Psoas muscle (tissue), 8 donors: ENCODE measurements around the gene FAM219B. TPM values are rescaled to one million over a fixed set of nuclear protein-coding genes. Genes with fewer than 3 reads are reported as not detected.

Source experiments
- ATAC-seq, 4 donors: fragments of 200-7000 bp; cut with Tn5 transposase; one replicate each; pipeline ENCODE4 v1.9.1; 2020; ENCODE audit warnings: moderate library complexity in 3 of 4, mild to moderate bottlenecking in 2 of 4
- DNase-seq, 2 donors: peaks; one replicate each; pipeline ENCODE4 v3.0.0-alpha.2; 2020
- H3K27ac ChIP-seq: fragments of 200-600 bp; one replicate; pipeline ENCODE4 v1.8.0; 2022
- H3K27me3 ChIP-seq, 3 donors: fragments of 200-600 bp in 1 of 3; one replicate each; pipeline versions ENCODE4 v1.6.1 to v1.8.0; 2013 to 2022; ENCODE audit warnings: low read length in 2 of 3, mild to moderate bottlenecking in 2 of 3, moderate library complexity in 1 of 3; ENCODE audit not compliant: insufficient read depth in 3 of 3
- H3K36me3 ChIP-seq, 2 donors: fragments of 200-600 bp in 1 of 2; one replicate each; pipeline versions ENCODE4 v1.6.1 to v1.8.0; 2013 to 2022; ENCODE audit warnings: low read depth in 1 of 2, mild to moderate bottlenecking in 1 of 2, moderate library complexity in 1 of 2; ENCODE audit not compliant: insufficient read depth in 1 of 2
- H3K4me1 ChIP-seq: fragments of 200-600 bp; one replicate; pipeline ENCODE4 v1.8.0; 2022
- H3K4me3 ChIP-seq: fragments of 200-600 bp; one replicate; pipeline ENCODE4 v1.8.0; 2022; ENCODE audit warnings: mild to moderate bottlenecking
- H3K9me3 ChIP-seq: fragments of 200-600 bp; one replicate; pipeline ENCODE4 v1.8.0; 2022
- WGBS, 3 donors: extraction: QIAGEN DNeasy Blood & Tissue Kit; methylation state at CpG; one replicate each; pipeline versions ENCODE4 v1.1.6 to v1.1.7; 2013; 5-methylcytosine and 5-hydroxymethylcytosine counted together
- intact Hi-C, 2 donors: fragments of 100-400 bp; cut with DNase I; formaldehyde crosslinking; loops; one replicate each; pipeline versions ENCODE4 v1.11.0 to v1.14.2; 2022
- polyA plus RNA-seq, 3 donors: library from polyadenylated mRNA; stranded (reverse); fragments of 200-250 nt; gene quantifications; one replicate each; pipeline ENCODE4 v1.2.3, GENCODE V29; 2013
- total RNA-seq, 4 donors: library from RNA; stranded (reverse); fragmentation: NEBNext Ultra II Directional in 2 of 4; extraction: Animal tissue kit (Norgen Biotek cat#: 25700) in 2 of 4; gene quantifications; one replicate each; pipeline versions ENCODE4 v1.2.1 to v1.2.4, GENCODE V29; 2021 to 2023
- TF ChIP-seq, protein P1 (sequence below): fragments of 200-600 bp; IDR thresholded peaks from one replicate; pipeline ENCODE4 v1.8.0; 2022; ENCODE audit warnings: antibody characterized with exemption
- donor health status: healthy with polysubstance abuse.
- donor health status: DM: no; HTN: no; CAD: no; lungs with moderate emphysema.
- donor health status: Bipolar disorder and iron deficiency.
- donor health status: healthy.
- donor health status: DM: yes; HTN: yes; CAD: no.
- donor health status: DM: no; HTN: no; CAD: no.
- donor health status: DM: no; HTN: no; CAD: no.
- donor health status: DM: yes; HTN: yes; CAD: no.

Gene FAM219B
- total and polyA plus RNA-seq, 7 donors, result 26.5 to 78.0 (median 48.4) TPM

DNA sequence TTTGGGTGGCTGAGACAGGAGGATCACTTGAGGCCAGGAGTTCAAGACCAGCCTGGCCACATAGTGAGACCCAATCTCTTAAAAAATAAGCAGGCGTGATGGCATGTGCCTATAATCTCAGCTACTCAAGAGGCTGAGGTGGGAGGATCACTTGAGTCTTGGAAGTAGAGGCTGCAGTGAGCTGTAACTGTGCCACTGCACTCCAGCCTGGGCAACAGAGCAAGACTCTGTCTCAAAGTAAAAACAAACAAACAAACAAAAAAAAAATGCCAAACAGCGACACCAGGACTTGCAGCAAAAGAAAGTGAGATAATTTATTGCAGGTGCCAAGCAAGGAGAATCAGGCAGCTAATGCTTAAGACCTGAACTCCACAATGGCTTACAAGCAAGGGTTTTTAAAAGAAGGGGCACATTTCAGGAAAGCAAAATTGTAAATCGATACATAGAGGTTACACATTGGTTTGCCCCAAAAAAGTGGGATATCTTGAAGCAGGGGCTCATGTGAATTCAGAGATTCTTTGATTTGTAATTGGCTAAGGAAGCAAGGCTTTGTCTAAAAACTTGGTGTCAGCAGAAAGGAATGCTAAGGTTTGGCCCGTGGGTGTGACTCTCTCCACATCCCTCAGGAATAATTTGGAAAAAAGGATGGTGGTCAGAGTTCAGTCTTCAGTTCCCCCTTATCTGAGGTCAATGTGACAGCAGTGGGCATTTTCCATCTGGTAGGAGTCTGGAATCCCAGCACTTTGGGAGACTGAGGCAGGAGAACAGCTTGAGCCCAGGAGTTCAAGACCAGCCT is 22.0 kb downstream of the FAM219B start:
- WGBS, 3 donors, result 71 to 75% (median 71%) methylated on average over 4 of the region's 4 CpGs
- intact Hi-C loops, result no loop called here
- peaks cover 11% of the 10 kb centered on the region for H3K4me1 ChIP-seq
- ATAC-seq, result no peak
- H3K27me3 ChIP-seq, result no peaks in the 10 kb centered on the region
- H3K9me3 ChIP-seq, result peaks cover 2% of the 10 kb centered on the region
- TF ChIP-seq, protein P1, sequence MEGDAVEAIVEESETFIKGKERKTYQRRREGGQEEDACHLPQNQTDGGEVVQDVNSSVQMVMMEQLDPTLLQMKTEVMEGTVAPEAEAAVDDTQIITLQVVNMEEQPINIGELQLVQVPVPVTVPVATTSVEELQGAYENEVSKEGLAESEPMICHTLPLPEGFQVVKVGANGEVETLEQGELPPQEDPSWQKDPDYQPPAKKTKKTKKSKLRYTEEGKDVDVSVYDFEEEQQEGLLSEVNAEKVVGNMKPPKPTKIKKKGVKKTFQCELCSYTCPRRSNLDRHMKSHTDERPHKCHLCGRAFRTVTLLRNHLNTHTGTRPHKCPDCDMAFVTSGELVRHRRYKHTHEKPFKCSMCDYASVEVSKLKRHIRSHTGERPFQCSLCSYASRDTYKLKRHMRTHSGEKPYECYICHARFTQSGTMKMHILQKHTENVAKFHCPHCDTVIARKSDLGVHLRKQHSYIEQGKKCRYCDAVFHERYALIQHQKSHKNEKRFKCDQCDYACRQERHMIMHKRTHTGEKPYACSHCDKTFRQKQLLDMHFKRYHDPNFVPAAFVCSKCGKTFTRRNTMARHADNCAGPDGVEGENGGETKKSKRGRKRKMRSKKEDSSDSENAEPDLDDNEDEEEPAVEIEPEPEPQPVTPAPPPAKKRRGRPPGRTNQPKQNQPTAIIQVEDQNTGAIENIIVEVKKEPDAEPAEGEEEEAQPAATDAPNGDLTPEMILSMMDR, result no peak
- no peak overlapping the region for H3K4me3 ChIP-seq
- DNase-seq, result no peak
- no peaks in the 10 kb centered on the region for H3K36me3 ChIP-seq
- no peak overlapping the region for H3K27ac ChIP-seq

DNA sequence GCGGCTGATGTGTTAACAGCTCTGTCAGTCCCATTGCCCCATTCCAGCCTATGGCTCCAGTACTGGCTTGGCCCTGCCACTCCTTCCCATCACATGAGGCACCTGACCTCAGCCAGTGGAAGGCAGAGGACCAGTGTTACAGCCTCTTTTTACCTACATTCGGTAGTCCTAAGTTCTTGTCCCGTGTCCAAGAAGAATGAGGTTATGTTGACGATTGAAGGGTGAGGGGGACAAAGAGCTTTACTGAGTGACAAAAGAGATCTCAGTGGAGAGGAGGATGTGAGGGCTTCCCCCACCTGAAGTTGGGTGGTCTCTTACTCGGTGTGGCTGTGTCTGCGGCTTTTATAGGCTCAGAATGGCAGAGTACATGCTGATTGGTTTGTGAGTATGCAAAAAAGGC is 24.1 kb downstream of the FAM219B start:
- TF ChIP-seq, protein P1, result no peak
- Histone ChIP-seq H3K9me3 (peaks cover 2% of the 10 kb centered on the region), H3K4me3 (no peak overlapping the region), H3K36me3 (no peaks in the 10 kb centered on the region), H3K27me3 (no peaks in the 10 kb centered on the region), H3K4me1 (no peaks in the 10 kb centered on the region), H3K27ac (no peak overlapping the region)
- 88 to 97% (median 89%) methylated on average over 6 of the region's 6 CpGs for WGBS, 3 donors
- intact Hi-C loops, result no loop called here
- DNase-seq (no peak), ATAC-seq (no peak)

DNA sequence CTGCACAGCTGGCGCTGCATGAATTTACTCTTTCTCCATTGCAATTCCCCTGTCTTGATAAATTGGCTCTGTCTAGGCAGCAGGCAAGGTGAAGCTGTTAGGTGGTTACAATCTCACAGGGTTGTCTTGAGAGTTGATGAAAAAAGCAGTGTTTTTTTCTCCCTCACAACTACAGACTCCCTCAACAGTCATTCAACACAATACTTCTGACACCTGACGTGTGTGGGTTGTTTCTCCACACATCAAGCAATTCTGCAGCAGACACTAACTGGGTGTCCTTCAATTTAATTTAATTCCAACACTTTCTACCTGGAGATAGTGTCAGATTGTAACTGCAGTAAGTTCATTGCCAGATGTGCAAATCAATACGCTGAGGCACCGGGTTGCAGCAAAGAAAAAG is 28.4 kb downstream of the FAM219B start:
- TF ChIP-seq, protein P1, result no peak

DNA sequence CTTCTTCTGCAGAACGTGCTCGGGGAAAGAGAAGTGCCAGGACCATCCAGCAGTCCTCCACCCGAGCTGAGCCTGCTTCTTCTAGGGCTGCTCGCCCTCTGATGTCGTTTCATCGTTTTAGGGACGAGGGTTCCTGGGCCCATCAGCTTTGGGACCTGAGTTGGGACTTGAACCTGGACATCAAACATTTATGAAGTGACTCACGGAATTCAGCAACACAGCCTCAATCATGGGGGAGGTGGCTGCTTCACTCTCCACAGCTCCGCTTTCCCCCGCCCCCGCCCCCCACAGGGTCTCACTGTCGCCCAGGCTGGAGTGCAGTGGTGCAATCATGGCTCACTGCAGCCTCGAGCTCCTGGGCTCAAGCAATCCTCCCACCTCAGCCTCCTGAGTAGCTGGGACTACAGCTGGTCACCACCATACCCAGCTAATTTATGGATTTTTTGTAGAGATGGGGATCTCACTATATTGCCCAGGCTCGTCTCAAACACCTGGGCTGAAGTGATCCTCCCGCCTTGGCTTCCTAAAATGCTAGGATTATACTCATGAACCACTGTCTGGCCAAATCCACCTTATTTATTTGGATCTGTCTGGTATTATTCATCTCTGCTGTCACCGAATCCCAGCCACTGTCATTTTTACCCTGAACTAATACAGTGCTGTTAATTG is 32.8 kb downstream of the FAM219B start:
- Histone ChIP-seq H3K9me3 (no peaks in the 10 kb centered on the region), H3K4me1 (peaks cover 34% of the 10 kb centered on the region), H3K36me3 (peaks cover 0 to 3% of the 10 kb centered on the region in 2 donors), H3K4me3 (peak overlapping the region; percentile 88), H3K27me3 (no peaks in the 10 kb centered on the region), H3K27ac (peak overlapping the region; percentile 99)
- TF ChIP-seq, protein P1, result no peak
- WGBS, 3 donors, result 34 to 42% (median 41%) methylated on average over 16 of the region's 16 CpGs
- intact Hi-C loops, result no loop called here
- DNase-seq (no peak), ATAC-seq (no peak)

More for the DNA sequence above, 28.4 kb downstream of the FAM219B start:
- Histone ChIP-seq H3K9me3 (peaks cover 2% of the 10 kb centered on the region), H3K27me3 (no peaks in the 10 kb centered on the region), H3K36me3 (no peaks in the 10 kb centered on the region), H3K4me3 (no peak overlapping the region), H3K27ac (no peak overlapping the region), H3K4me1 (no peaks in the 10 kb centered on the region)
- ATAC-seq (no peak), DNase-seq (no peak)
- 77 to 86% (median 84%) methylated on average over 4 of the region's 4 CpGs for WGBS, 3 donors
- intact Hi-C loops, result no loop called here
